NB4 (cell line): ENCODE data around the gene CARMIL1.

Source experiments
- DNase-seq: peaks from one replicate; pipeline ENCODE4 v3.0.0; 2010; ENCODE audit warnings: low read depth
- H3K4me3 ChIP-seq: one replicate; pipeline ENCODE4 v1.5.1; 2011; ENCODE audit warnings: mild to moderate bottlenecking, low read depth, low read length, moderate library complexity
- CTCF ChIP-seq: IDR thresholded peaks from one replicate; pipeline ENCODE4 v1.5.1; 2012; ENCODE audit warnings: low read depth, low read length
- MAX ChIP-seq: IDR thresholded peaks from 2 replicates; pipeline ENCODE4 v1.6.1; 2011; ENCODE audit warnings: low read depth, low read length
- MYC ChIP-seq: IDR thresholded peaks from 2 replicates; pipeline ENCODE4 v1.6.1; 2011; ENCODE audit warnings: low read depth, low read length
- POLR2A ChIP-seq: IDR thresholded peaks from 2 replicates; pipeline ENCODE4 v1.6.1; 2011; ENCODE audit warnings: mild to moderate bottlenecking; ENCODE audit not compliant: insufficient read length; ENCODE audit errors: extremely low read depth

Gene CARMIL1

GRCh38 chr6:25302151-25302550 is 23.0 kb downstream of the CARMIL1 start:
- no peak for DNase-seq
- no peak for TF ChIP-seq POLR2A
- TF ChIP-seq MYC: no peak
- no peak for TF ChIP-seq MAX
- no peak for TF ChIP-seq CTCF
- no peak overlapping the region for H3K4me3 ChIP-seq

GRCh38 chr6:25302677-25303128 is 23.5 kb downstream of the CARMIL1 start:
- no peak overlapping the region for H3K4me3 ChIP-seq
- no peak for DNase-seq
- TF ChIP-seq MAX: no peak
- TF ChIP-seq MYC: no peak

GRCh38 chr6:25303254-25303653 is 24.1 kb downstream of the CARMIL1 start:
- no peak for DNase-seq
- TF ChIP-seq MAX (no peak), CTCF (no peak), MYC (no peak), POLR2A (no peak)
- no peak overlapping the region for H3K4me3 ChIP-seq

- DNase-seq: no peak
- TF ChIP-seq POLR2A: no peak
- TF ChIP-seq MAX: no peak
- TF ChIP-seq MYC: no peak
- no peak for TF ChIP-seq CTCF
- no peak overlapping the region for H3K4me3 ChIP-seq
Observed at GRCh38 chr6:25306379-25306778, 27.2 kb downstream of the CARMIL1 start.

GRCh38 chr6:25307805-25308494 is 28.8 kb downstream of the CARMIL1 start:
- no peak for TF ChIP-seq CTCF
- TF ChIP-seq MYC: no peak
- TF ChIP-seq MAX: no peak
- TF ChIP-seq POLR2A: no peak
- DNase-seq: no peak
- no peak overlapping the region for H3K4me3 ChIP-seq

- H3K4me3 ChIP-seq: no peak overlapping the region
- DNase-seq: no peak
- TF ChIP-seq POLR2A (no peak), MYC (no peak), MAX (no peak), CTCF (no peak)
Observed at GRCh38 chr6:25309886-25310285, 30.7 kb downstream of the CARMIL1 start.
